ENCODE measurements around the gene RBM7.

The RBM7 gene

GRCh38 chr11:114400216-114400914, at the start of gene RBM7, which contains the start of gene C11orf71:
Gene RBM7, plus strand, starts transcription at chr11:114400666. Its CDS starts 6 bp downstream, at chr11:114400672.
Gene C11orf71, minus strand, starts transcription at chr11:114400511. Its CDS starts 180 bp downstream, at chr11:114400331.
- DNase-seq: peak; percentile 90 to 96

GRCh38 chr11:114353443-114353842, 47.0 kb upstream of the RBM7 start:
- no peak for DNase-seq

GRCh38 chr11:114354076-114354475, 46.4 kb upstream of the RBM7 start:
- DNase-seq: no peak

- no peak for DNase-seq
Measured at GRCh38 chr11:114358716-114359115, 41.8 kb upstream of the RBM7 start.

- DNase-seq: no peak
Measured at GRCh38 chr11:114359342-114359741, 41.1 kb upstream of the RBM7 start.

GRCh38 chr11:114362326-114362725, 38.1 kb upstream of the RBM7 start:
- DNase-seq: no peak

- DNase-seq: no peak
Measured at GRCh38 chr11:114362958-114363357, 37.5 kb upstream of the RBM7 start.

- no peak for DNase-seq
Measured at GRCh38 chr11:114366331-114367243, 33.9 kb upstream of the RBM7 start.

- DNase-seq: no peak
Measured at GRCh38 chr11:114367244-114367957, 33.1 kb upstream of the RBM7 start.

GRCh38 chr11:114368918-114369680, 31.4 kb upstream of the RBM7 start:
- DNase-seq: no peak

- no peak for DNase-seq
Measured at GRCh38 chr11:114375052-114375451, 25.4 kb upstream of the RBM7 start.

- no peak for DNase-seq
Measured at GRCh38 chr11:114377612-114378267, 22.7 kb upstream of the RBM7 start.

GRCh38 chr11:114379394-114380069, 20.9 kb upstream of the RBM7 start:
- no peak for DNase-seq

- DNase-seq: no peak
Measured at GRCh38 chr11:114382509-114382908, 18.0 kb upstream of the RBM7 start.

- no peak for DNase-seq
Measured at GRCh38 chr11:114384487-114384886, 16.0 kb upstream of the RBM7 start.

GRCh38 chr11:114386131-114386530, 14.3 kb upstream of the RBM7 start:
- no peak for DNase-seq

- DNase-seq: no peak
Measured at GRCh38 chr11:114386545-114386944, 13.9 kb upstream of the RBM7 start.

- DNase-seq: no peak
Measured at GRCh38 chr11:114392735-114393667, 7.5 kb upstream of the RBM7 start.

- DNase-seq: no peak
Measured at GRCh38 chr11:114395736-114396135, 4.7 kb upstream of the RBM7 start.

GRCh38 chr11:114396916-114397315, 3.5 kb upstream of the RBM7 start:
- DNase-seq: no peak
